Breast epithelium (tissue), 4 donors: ENCODE measurements around the gene ZFYVE26. TPM values are rescaled to one million over a fixed set of nuclear protein-coding genes. Genes with fewer than 3 reads are reported as not detected.

Source experiments
- DNase-seq, 2 donors: peaks; one replicate each; pipeline ENCODE4 v3.0.0-alpha.2; 2019; ENCODE audit warnings: low spot score in 2 of 2
- H3K27ac ChIP-seq, 2 donors: fragments of 200-600 bp; sonication (generic) in 1 of 2; one replicate each; pipeline ENCODE4 v1.5.1; 2016 to 2019; ENCODE audit warnings: mild to moderate bottlenecking in 1 of 2
- H3K27me3 ChIP-seq, 2 donors: fragments of 200-600 bp; sonication (generic) in 1 of 2; one replicate each; pipeline versions ENCODE4 v1.5.1 to v1.6.0; 2017 to 2019; ENCODE audit warnings: control low read depth in 1 of 2, mild to moderate bottlenecking in 1 of 2
- H3K36me3 ChIP-seq: fragments of 200-600 bp; one replicate; pipeline ENCODE4 v1.5.1; 2019
- H3K4me1 ChIP-seq, 2 donors: fragments of 200-600 bp; sonication (generic); one replicate each; pipeline ENCODE4 v1.5.1; 2016 to 2019; ENCODE audit warnings: control low read depth in 1 of 2
- H3K4me3 ChIP-seq, 3 donors: fragments of 200-600 bp; sonication (generic); 1 replicate in 2 of 3; 2 replicates in 1 of 3; pipeline ENCODE4 v1.5.1; 2016 to 2019; ENCODE audit warnings: mild to moderate bottlenecking in 3 of 3, moderate library complexity in 2 of 3
- H3K9me3 ChIP-seq, 2 donors: fragments of 200-600 bp; sonication (generic) in 1 of 2; one replicate each; pipeline ENCODE4 v1.5.1; 2016 to 2019; ENCODE audit warnings: control low read depth in 1 of 2
- CTCF ChIP-seq, 3 donors: fragments of 450-650 bp; IDR thresholded peaks; one replicate each; pipeline ENCODE4 v1.5.1; 2016 to 2017; ENCODE audit warnings: antibody characterized with exemption in 3 of 3, mild to moderate bottlenecking in 3 of 3, moderate library complexity in 3 of 3
- POLR2A ChIP-seq: fragments of 450-650 bp; IDR thresholded peaks from one replicate; pipeline ENCODE4 v1.6.1; 2016; ENCODE audit warnings: antibody characterized with exemption, mild to moderate bottlenecking, moderate library complexity
- POLR2AphosphoS5 ChIP-seq, 3 donors: sonication (generic); formaldehyde crosslinking; IDR thresholded peaks; one replicate each; pipeline ENCODE4 v1.6.1; 2017; ENCODE audit warnings: antibody characterized with exemption in 3 of 3
- intact Hi-C: fragments of 100-400 bp; cut with DNase I; formaldehyde crosslinking; loops from one replicate; pipeline ENCODE4 v1.15.1; 2023; ENCODE audit warnings: low total_unique reads
- total RNA-seq, 3 donors: library from RNA; depleted of rRNA; stranded (reverse); fragments of >200 nt; gene quantifications; one replicate each; pipeline ENCODE4 v1.1.0, GENCODE V29; 2016

ZFYVE26 gene
- total RNA-seq, 3 donors from 2014 or later: 31.5 to 42.6 (median 36.3) TPM

GRCh38 chr14:67765192-67765834 lies 51.1 kb downstream of the ZFYVE26 start:
- Histone ChIP-seq H3K27ac (no peak overlapping the region), H3K4me1 (no peaks in the 10 kb centered on the region), H3K9me3 (no peaks in the 10 kb centered on the region), H3K27me3 (no peaks in the 10 kb centered on the region), H3K4me3 (no peak overlapping the region), H3K36me3 (peaks cover 10% of the 10 kb centered on the region)
- DNase-seq: no peak
- TF ChIP-seq CTCF (IDR thresholded peaks at IDR 0.05) (no peak), POLR2A (no peak), POLR2AphosphoS5 (IDR thresholded peaks at IDR 0.05) (no peak)
- intact Hi-C loops: no loop called here

DNA sequence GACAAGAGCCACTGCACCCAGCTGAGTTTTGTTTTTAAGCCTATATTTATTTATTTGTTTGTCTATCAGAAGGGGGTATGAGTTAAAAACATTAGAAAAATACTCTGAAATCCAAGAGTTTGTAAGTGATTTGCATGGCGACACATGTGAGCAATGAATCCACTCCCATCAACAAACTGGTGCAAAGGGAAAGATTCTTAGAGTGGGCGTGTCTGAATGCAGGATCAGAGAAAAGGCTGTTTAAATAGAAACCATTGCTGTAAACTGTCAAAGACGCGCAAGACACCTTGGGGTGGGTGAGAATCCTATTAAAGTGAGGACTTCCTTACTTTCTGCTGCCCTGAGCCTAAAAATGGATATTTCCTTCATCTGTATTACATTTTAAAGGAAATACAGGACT lies 51.9 kb downstream of the ZFYVE26 start:
- TF ChIP-seq CTCF (IDR thresholded peaks at IDR 0.05) (no peak), POLR2AphosphoS5 (IDR thresholded peaks at IDR 0.05) (no peak), POLR2A (no peak)
- DNase-seq: no peak
- Histone ChIP-seq H3K27me3 (no peaks in the 10 kb centered on the region), H3K4me1 (no peaks in the 10 kb centered on the region), H3K27ac (no peak overlapping the region), H3K9me3 (no peaks in the 10 kb centered on the region), H3K36me3 (peaks cover 10% of the 10 kb centered on the region), H3K4me3 (no peak overlapping the region)
- intact Hi-C loops: no loop called here

- TF ChIP-seq POLR2AphosphoS5 (IDR thresholded peaks at IDR 0.05) (no peak), CTCF (IDR thresholded peaks at IDR 0.05) (no peak), POLR2A (no peak)
- no peaks in the 10 kb centered on the region for H3K4me1 ChIP-seq
- peaks cover 10% of the 10 kb centered on the region for H3K36me3 ChIP-seq
- no peak overlapping the region for H3K27ac ChIP-seq
- H3K4me3 ChIP-seq: no peak overlapping the region
- intact Hi-C loops: no loop called here
- H3K9me3 ChIP-seq: no peaks in the 10 kb centered on the region
- no peak for DNase-seq
- no peaks in the 10 kb centered on the region for H3K27me3 ChIP-seq
Observed at GRCh38 chr14:67763158-67763822, 53.1 kb downstream of the ZFYVE26 start.

DNA sequence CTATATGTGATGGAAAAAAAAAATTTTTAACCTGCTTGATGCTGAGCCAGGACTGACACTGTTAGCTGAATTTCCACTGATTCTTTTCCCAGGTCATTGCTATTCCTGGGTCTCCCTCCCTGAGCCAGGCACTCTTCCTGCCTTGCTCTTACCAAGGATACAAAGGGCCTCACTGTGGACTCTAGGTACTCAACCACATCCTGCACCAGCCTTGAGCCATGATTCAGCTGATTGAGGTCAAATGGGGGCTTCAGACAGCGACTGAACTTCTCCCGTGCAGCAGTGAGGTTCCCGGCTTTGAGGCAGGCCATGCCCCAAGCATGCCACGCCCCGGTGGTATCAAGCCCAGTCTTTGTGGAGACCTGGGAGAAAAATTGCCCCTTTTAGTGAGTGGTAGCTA lies 54.3 kb downstream of the ZFYVE26 start:
- Histone ChIP-seq H3K4me3 (no peak overlapping the region), H3K9me3 (no peaks in the 10 kb centered on the region), H3K4me1 (no peaks in the 10 kb centered on the region), H3K36me3 (peaks cover 10% of the 10 kb centered on the region), H3K27ac (no peak overlapping the region), H3K27me3 (no peaks in the 10 kb centered on the region)
- TF ChIP-seq POLR2AphosphoS5 (IDR thresholded peaks at IDR 0.05) (no peak), CTCF (IDR thresholded peaks at IDR 0.05) (no peak), POLR2A (no peak)
- intact Hi-C loops: no loop called here
- DNase-seq: no peak

GRCh38 chr14:67759916-67760315 lies 56.5 kb downstream of the ZFYVE26 start:
- Histone ChIP-seq H3K27ac (no peak overlapping the region), H3K27me3 (no peaks in the 10 kb centered on the region), H3K9me3 (no peaks in the 10 kb centered on the region), H3K36me3 (peaks cover 10% of the 10 kb centered on the region), H3K4me1 (no peaks in the 10 kb centered on the region), H3K4me3 (no peak overlapping the region)
- DNase-seq: no peak
- intact Hi-C loops: no loop called here
- no peak for TF ChIP-seq CTCF (IDR thresholded peaks at IDR 0.05)
- no peak for TF ChIP-seq POLR2A
- TF ChIP-seq POLR2AphosphoS5 (IDR thresholded peaks at IDR 0.05): no peak
